Endothelial cell of umbilical vein (primary cell): ENCODE data around the gene DNASE1L1. TPM values are rescaled to one million over a fixed set of nuclear protein-coding genes. Genes with fewer than 3 reads are reported as not detected.

Source experiments
- BruUV-seq: library from RNA; stranded (reverse); fragments of 400-500 nt; replicated peaks from 2 replicates; lab custom pipeline; 2021; lab: Mats Ljungman, UMichigan
- CTCF ChIA-PET: fragments of 300-600, 350-600 bp; sonication (Branson Sonifier 250); formaldehyde crosslinking; loops from one replicate; lab custom pipeline; 2021; ENCODE audit warnings: antibody characterized with exemption, inconsistent platforms; lab: Charles Lee
- POLR2A ChIA-PET: fragments of 300-600, 350-600 bp; sonication (Branson Sonifier 250); formaldehyde crosslinking; loops from one replicate; lab custom pipeline; 2021; ENCODE audit warnings: antibody characterized with exemption, inconsistent platforms; lab: Charles Lee
- DNase-seq: peaks from one replicate; pipeline ENCODE4 v3.0.0-alpha.2; 2011; ENCODE audit warnings: low read depth, low spot score
- FAIRE-seq: peaks from 2 replicates; lab custom pipeline; 2011; peaks lifted over from hg19 to GRCh38; lab: Jason Lieb, UNC
- H2AFZ ChIP-seq: 2 replicates; pipeline ENCODE4 v1.6.0; 2012; ENCODE audit warnings: low read depth, low read length, control low read depth, inconsistent platforms
- H3K27ac ChIP-seq: 2 replicates; pipeline ENCODE4 v1.5.1; 2011; ENCODE audit warnings: low read depth, mild to moderate bottlenecking, control low read depth, low read length, moderate library complexity; ENCODE audit not compliant: insufficient read depth
- H3K27me3 ChIP-seq, 2 experiments: 2 replicates each; pipeline versions ENCODE4 v1.6.0 to v1.6.1; 2011; ENCODE audit warnings: low read length in 2 of 2, mixed read lengths in 1 of 2; ENCODE audit not compliant: control insufficient read depth in 2 of 2, insufficient read depth in 2 of 2
- H3K36me3 ChIP-seq, 2 experiments: 2 replicates in 1 of 2; 3 replicates in 1 of 2; pipeline ENCODE4 v1.5.1; 2011; ENCODE audit warnings: low read length in 2 of 2, mild to moderate bottlenecking in 1 of 2, moderate library complexity in 1 of 2; ENCODE audit not compliant: control insufficient read depth in 2 of 2, insufficient read depth in 2 of 2; ENCODE audit errors: extremely low read depth in 1 of 2
- H3K4me1 ChIP-seq: 3 replicates; pipeline ENCODE4 v1.5.1; 2011; ENCODE audit warnings: mild to moderate bottlenecking, low read length; ENCODE audit not compliant: control insufficient read depth, insufficient read depth; ENCODE audit errors: extremely low read depth
- H3K4me2 ChIP-seq: 2 replicates; pipeline ENCODE4 v1.6.1; 2011; ENCODE audit warnings: low read length, control low read depth, mixed read lengths; ENCODE audit not compliant: insufficient read depth
- H3K4me3 ChIP-seq, 3 experiments: fragments of 200-600 bp in 1 of 3; sonication (generic), shearing (Covaris generic) in 1 of 3; replicated peaks in 1 of 3; 2 replicates each; pipeline ENCODE4 v1.5.1; 2011 to 2016; ENCODE audit warnings: control low read depth in 3 of 3, low read length in 3 of 3, mild to moderate bottlenecking in 2 of 3, inconsistent platforms in 1 of 3, low read depth in 1 of 3, moderate library complexity in 1 of 3; ENCODE audit not compliant: insufficient read depth in 1 of 3
- H3K79me2 ChIP-seq: 2 replicates; pipeline ENCODE4 v1.6.0; 2012; ENCODE audit warnings: low read length, inconsistent platforms; ENCODE audit not compliant: control insufficient read depth, insufficient read depth
- H3K9ac ChIP-seq: replicated peaks from 2 replicates; pipeline ENCODE3; 2011; ENCODE audit warnings: low read length, control low read depth; ENCODE audit not compliant: insufficient read depth; ENCODE audit errors: extremely low read depth
- H3K9me1 ChIP-seq: replicated peaks from 3 replicates; pipeline ENCODE4 v1.6.0; 2011; ENCODE audit warnings: mild to moderate bottlenecking, low read length; ENCODE audit not compliant: control insufficient read depth, insufficient read depth; ENCODE audit errors: extremely low read depth
- H3K9me3 ChIP-seq: replicated peaks from 2 replicates; pipeline ENCODE4 v1.5.1; 2012; ENCODE audit warnings: low read length, inconsistent platforms; ENCODE audit not compliant: control insufficient read depth, insufficient read depth
- H4K20me1 ChIP-seq: replicated peaks from 2 replicates; pipeline ENCODE3; 2011; ENCODE audit warnings: mild to moderate bottlenecking, low read length; ENCODE audit not compliant: control insufficient read depth, insufficient read depth; ENCODE audit errors: extremely low read depth
- EZH2 ChIP-seq: IDR thresholded peaks from 2 replicates; pipeline ENCODE4 v1.6.1; 2012; ENCODE audit warnings: borderline replicate concordance, low read depth, mild to moderate bottlenecking, moderate library complexity, low read length, inconsistent platforms; ENCODE audit not compliant: severe bottlenecking
- FOS ChIP-seq: IDR thresholded peaks from 2 replicates; pipeline ENCODE4 v1.6.1; 2011; ENCODE audit warnings: mild to moderate bottlenecking, low read length, moderate library complexity, borderline replicate concordance; ENCODE audit not compliant: insufficient read depth
- GATA2 ChIP-seq: IDR thresholded peaks from 2 replicates; pipeline ENCODE4 v1.7.0; 2011; ENCODE audit warnings: low read depth, mild to moderate bottlenecking, moderate library complexity, mixed read lengths, low read length; ENCODE audit not compliant: insufficient read length, insufficient read depth
- JUN ChIP-seq: IDR thresholded peaks from 2 replicates; pipeline ENCODE4 v1.6.1; 2011; ENCODE audit warnings: borderline replicate concordance, low read depth; ENCODE audit not compliant: insufficient read length, insufficient read depth
- MYC ChIP-seq: IDR thresholded peaks from one replicate; pipeline ENCODE4 v1.6.1; 2011; ENCODE audit warnings: mild to moderate bottlenecking, low read depth, low read length
- POLR2A ChIP-seq: IDR thresholded peaks from 2 replicates; pipeline ENCODE4 v1.6.1; 2012; ENCODE audit warnings: low read depth, mild to moderate bottlenecking, control low read depth, low read length
- POLR2AphosphoS5 ChIP-seq: IDR thresholded peaks from 2 replicates; pipeline ENCODE4 v1.6.1; 2012; ENCODE audit warnings: low read depth, mild to moderate bottlenecking, control low read depth, low read length, moderate library complexity; ENCODE audit not compliant: insufficient read depth
- dilution Hi-C: fragments of 300-500 bp; cut with MboI; formaldehyde crosslinking; loops from one replicate; pipeline ENCODE4 v1.15.0; 2019; ENCODE audit warnings: low sequenced_read_pairs; ENCODE audit not compliant: extremely low pct_ligation_motif_present
- intact Hi-C: fragments of 100-400 bp; cut with micrococcal nuclease; formaldehyde crosslinking; loops from one replicate; pipeline ENCODE4 v1.10.0; 2022
- polyA plus RNA-seq, 4 experiments: library from polyadenylated mRNA; depleted of rRNA in 3 of 4; stranded (reverse) in 3 of 4; unstranded in 1 of 4; fragments of >200 nt; gene quantifications; 2 replicates each; pipeline versions ENCODE4 v1.2.1 to v1.2.3, GENCODE V29; 2011 to 2012; ENCODE audit warnings: missing spikeins in 1 of 4
- total RNA-seq: library from RNA; stranded (reverse); gene quantifications from 2 replicates; pipeline ENCODE4 v1.2.3, GENCODE V29; 2021
- TF ChIP-seq, protein P1 (sequence below): IDR thresholded peaks from 2 replicates; pipeline ENCODE4 v1.6.1; 2011; ENCODE audit not compliant: insufficient read depth, insufficient read length

Gene DNASE1L1
- total and polyA plus RNA-seq, 2 donors (not counting 3 experiments of a cell fraction or from before 2014, with no cell fraction given) = 61.5 to 84.9 TPM

- Histone ChIP-seq H3K27ac (no peak overlapping the region), H3K9me3 (no peaks in the 10 kb centered on the region), H3K9ac (no peak overlapping the region), H3K4me3 (no peak overlapping the region), H3K79me2 (peaks cover 10% of the 10 kb centered on the region), H3K27me3 (no peaks in the 10 kb centered on the region), H4K20me1 (no peaks in the 10 kb centered on the region), H3K9me1 (no peaks in the 10 kb centered on the region), H2AFZ (no peak overlapping the region), H3K4me1 (peaks cover 21% of the 10 kb centered on the region), H3K4me2 (no peak overlapping the region), H3K36me3 (no peaks in the 10 kb centered on the region)
- DNase-seq (no peak), FAIRE-seq (no peak)
- no TSS peak for BruUV-seq
- CTCF ChIA-PET = interaction anchor here (1.1 kb wide), 1 partner anchor 11 kb away, joined by 3 read pairs; no protein-coding TSS in a partner anchor
- dilution Hi-C loops (no loop called here), intact Hi-C loops (no loop called here)
- TF ChIP-seq EZH2 (no peak), POLR2A (no peak), FOS (no peak), POLR2AphosphoS5 (no peak), MYC (no peak), JUN (no peak), GATA2 (no peak)
- TF ChIP-seq, protein P1, sequence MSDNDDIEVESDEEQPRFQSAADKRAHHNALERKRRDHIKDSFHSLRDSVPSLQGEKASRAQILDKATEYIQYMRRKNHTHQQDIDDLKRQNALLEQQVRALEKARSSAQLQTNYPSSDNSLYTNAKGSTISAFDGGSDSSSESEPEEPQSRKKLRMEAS = no peak
- POLR2A ChIA-PET = interaction anchor here (1.4 kb wide), 1 partner anchor 13 kb away, joined by 3 read pairs; no protein-coding TSS in a partner anchor
Measured at GRCh38 chrX:154413142-154413541, 4.1 kb upstream of the DNASE1L1 start.
